Gastrocnemius medialis (tissue), 4 donors: ENCODE measurements around the gene RPL29.

ENCODE experiments used
- CTCF ChIP-seq, 5 experiments: fragments of 450-650 bp in 3 of 5; fragments of 200-600 bp in 2 of 5; sonication (generic) in 2 of 5; IDR thresholded peaks in 4 of 5; conservative IDR thresholded peaks in 1 of 5; 1 replicate in 4 of 5; 2 replicates in 1 of 5; pipeline ENCODE4 v1.5.1; 2016 to 2019; ENCODE audit warnings: antibody characterized with exemption in 5 of 5, mild to moderate bottlenecking in 3 of 5, moderate library complexity in 3 of 5
- POLR2A ChIP-seq, 2 donors: fragments of 450-650 bp; IDR thresholded peaks; one replicate each; pipeline ENCODE4 v1.6.1; 2017; ENCODE audit warnings: antibody characterized with exemption in 2 of 2, mild to moderate bottlenecking in 2 of 2, moderate library complexity in 2 of 2

- no peak for TF ChIP-seq CTCF (IDR thresholded peaks at IDR 0.05 in 4 of 5, conservative IDR thresholded peaks at IDR 0.05 in 1 of 5)
- peak; percentile 73 to 76 for TF ChIP-seq POLR2A (IDR thresholded peaks at IDR 0.05)
Observed at GRCh38 chr3:51966922-51967383, 28.7 kb downstream of the RPL29 start.
